Heart left ventricle (tissue), 16 donors: ENCODE results near the gene CDK5RAP2. TPM values are rescaled to one million over a fixed set of nuclear protein-coding genes. Genes with fewer than 3 reads are reported as not detected.

Experiments
- ATAC-seq, 4 donors: fragments of 200-7000 bp; cut with Tn5 transposase; one replicate each; pipeline ENCODE4 v1.9.1; 2020 to 2022; ENCODE audit warnings: moderate library complexity in 4 of 4, mild to moderate bottlenecking in 3 of 4, moderate number of reproducible peaks in 1 of 4
- DNase-seq, 5 donors: peaks; one replicate each; pipeline ENCODE4 v3.0.0-alpha.2; 2020
- H3K27ac ChIP-seq, 12 donors: fragments of 200-600 bp; sonication (generic) in 4 of 12; one replicate each; pipeline versions ENCODE4 v1.5.0 to v1.8.0; 2016 to 2022; ENCODE audit warnings: mild to moderate bottlenecking in 2 of 12
- H3K27me3 ChIP-seq, 9 donors: fragments of 200-600 bp; sonication (generic) in 2 of 9; one replicate each; pipeline versions ENCODE4 v1.5.1 to v1.8.0; 2016 to 2022; ENCODE audit warnings: mild to moderate bottlenecking in 3 of 9
- H3K36me3 ChIP-seq, 9 donors: fragments of 200-600 bp; sonication (generic) in 2 of 9; one replicate each; pipeline versions ENCODE4 v1.5.0 to v1.8.0; 2018 to 2022; ENCODE audit warnings: mild to moderate bottlenecking in 2 of 9
- H3K4me1 ChIP-seq, 12 donors: fragments of 200-600 bp; sonication (generic) in 4 of 12; one replicate each; pipeline versions ENCODE4 v1.5.0 to v1.8.0; 2016 to 2022; ENCODE audit warnings: mild to moderate bottlenecking in 3 of 12
- H3K4me3 ChIP-seq, 12 donors: fragments of 200-600 bp; sonication (generic) in 4 of 12; one replicate each; pipeline versions ENCODE4 v1.5.0 to v1.8.0; 2017 to 2022; ENCODE audit warnings: mild to moderate bottlenecking in 9 of 12, moderate library complexity in 4 of 12
- H3K9me3 ChIP-seq, 12 donors: fragments of 200-600 bp; sonication (generic) in 4 of 12; one replicate each; pipeline versions ENCODE4 v1.5.0 to v1.8.0; 2016 to 2022; ENCODE audit warnings: mild to moderate bottlenecking in 1 of 12
- CTCF ChIP-seq, 12 donors: fragments of 200-600 bp; sonication (generic) in 4 of 12; IDR thresholded peaks; one replicate each; pipeline versions ENCODE4 v1.5.0 to v1.8.0; 2018 to 2022; ENCODE audit warnings: antibody characterized with exemption in 12 of 12, mild to moderate bottlenecking in 5 of 12
- POLR2A ChIP-seq, 2 donors: fragments of 450-650 bp; IDR thresholded peaks; one replicate each; pipeline ENCODE4 v1.6.1; 2017; ENCODE audit warnings: antibody characterized with exemption in 2 of 2, mild to moderate bottlenecking in 2 of 2, moderate library complexity in 2 of 2
- WGBS, 4 donors: extraction: QIAGEN DNeasy Blood & Tissue Kit in 2 of 4; methylation state at CpG; one replicate each; pipeline versions ENCODE4 v1.1.5 to v1.1.7; 2013 to 2018; 5-methylcytosine and 5-hydroxymethylcytosine counted together
- intact Hi-C, 10 donors: fragments of 100-400 bp; cut with DNase I; formaldehyde crosslinking; loops; one replicate each; pipeline versions ENCODE4 v1.11.1 to v1.14.2; 2022
- polyA plus RNA-seq, 2 donors: library from polyadenylated mRNA; stranded (reverse); fragments of 200-250 nt; gene quantifications; one replicate each; pipeline ENCODE4 v1.2.3, GENCODE V29; 2013
- total RNA-seq, 9 donors: library from RNA; depleted of rRNA in 2 of 9; stranded (reverse); fragments of >200 nt in 2 of 9; fragmentation: NEBNext Ultra II Directional in 3 of 9; extraction: Animal tissue kit (Norgen Biotek cat#: 25700) in 3 of 9; gene quantifications; one replicate each; pipeline versions ENCODE4 v1.1.0 to v1.2.4, GENCODE V29; 2016 to 2023
- donor health status: ischemic (EF 13 %, LVEDD 7.1; RV severe dilation, severe dysfunction).
- donor health status: healthy with polysubstance abuse.
- donor health status: DM: no; HTN: yes; CAD: no.
- donor health status: DM: no; HTN: no; CAD: no.
- donor health status: ischemic (EF 25% LVEDD 6.9; RV normal size, moderate dysfunction).
- donor health status: ischemic (EF 25% LVEDD 5.7; RV mildly dilated, moderate dysfunction).
- donor health status: healthy.
- donor health status: DM: yes; HTN: yes; CAD: no.
- donor health status: ischemic (EF 35%, LVEDD 5.7; RV mildly dilated, moderate dysfunction).
- donor health status: nonischemic (EF 11% LVEDD 7.7; RV severe dilation, severe dysfunction).
- donor health status: DM: yes; HTN: yes; CAD: no.
- donor health status: PGD.
- donor health status: ischemic (EF 29% LVEDD 5.4; RV normal size, mild dysfunction).
- donor health status: nonischemic (EF 23%, LVEDD 6.1; RV moderate dilation, normal function).

The CDK5RAP2 gene
- total and polyA plus RNA-seq, 11 donors: 26.1 to 114 (median 53.1) TPM

GRCh38 chr9:120434532-120434931 lies 145.4 kb downstream of the CDK5RAP2 start:
- DNase-seq (peak in 3 of 5 donors; percentile 17 to 67 (median 63)), ATAC-seq (peak in 3 of 4 donors; percentile 69 to 76 (median 75))
- H3K4me1 ChIP-seq: peaks cover 0 to 55% (median 4%) of the 10 kb centered on the region in 12 donors
- no peaks in the 10 kb centered on the region for H3K27me3 ChIP-seq
- TF ChIP-seq POLR2A (IDR thresholded peaks at IDR 0.05) (no peak), CTCF (IDR thresholded peaks at IDR 0.05) (no peak)
- WGBS, 4 donors: 66 to 75% (median 74%) methylated on average over 6 of the region's 6 CpGs
- H3K36me3 ChIP-seq: peaks cover 0 to 48% (median 26%) of the 10 kb centered on the region in 9 donors
- intact Hi-C loops: no loop called here
- H3K9me3 ChIP-seq: peaks cover 0 to 4% (median 0%) of the 10 kb centered on the region in 12 donors
- peak overlapping the region in 2 of 12 donors; percentile 22 to 30 for H3K27ac ChIP-seq
- no peak overlapping the region for H3K4me3 ChIP-seq

- TF ChIP-seq POLR2A (IDR thresholded peaks at IDR 0.05) (no peak), CTCF (IDR thresholded peaks at IDR 0.05) (no peak)
- Histone ChIP-seq H3K9me3 (peaks cover 0 to 4% (median 0%) of the 10 kb centered on the region in 12 donors), H3K4me1 (peaks cover 0 to 55% (median 4%) of the 10 kb centered on the region in 12 donors), H3K4me3 (no peak overlapping the region), H3K36me3 (peaks cover 0 to 40% (median 18%) of the 10 kb centered on the region in 9 donors), H3K27me3 (no peaks in the 10 kb centered on the region), H3K27ac (no peak overlapping the region)
- intact Hi-C loops: no loop called here
- ATAC-seq (no peak), DNase-seq (no peak)
- 95 to 96% (median 96%) methylated on average over 4 of the region's 4 CpGs for WGBS, 4 donors
Measured at GRCh38 chr9:120433701-120434100, 146.3 kb downstream of the CDK5RAP2 start.

GRCh38 chr9:120432600-120432999 lies 147.4 kb downstream of the CDK5RAP2 start:
- DNase-seq: no peak
- Histone ChIP-seq H3K27me3 (no peaks in the 10 kb centered on the region), H3K4me3 (no peak overlapping the region), H3K27ac (no peak overlapping the region), H3K9me3 (peaks cover 0 to 4% (median 0%) of the 10 kb centered on the region in 12 donors), H3K4me1 (peaks cover 0 to 46% (median 3%) of the 10 kb centered on the region in 12 donors), H3K36me3 (peaks cover 0 to 30% (median 13%) of the 10 kb centered on the region in 9 donors)
- no peak for ATAC-seq
- intact Hi-C loops: no loop called here
- no peak for TF ChIP-seq CTCF (IDR thresholded peaks at IDR 0.05)
- no peak for TF ChIP-seq POLR2A (IDR thresholded peaks at IDR 0.05)
- WGBS, 4 donors: 90 to 99% (median 97%) methylated on average over 3 of the region's 3 CpGs

GRCh38 chr9:120431268-120431667 lies 148.7 kb downstream of the CDK5RAP2 start:
- DNase-seq: no peak
- no peak overlapping the region for H3K4me3 ChIP-seq
- ATAC-seq: no peak
- WGBS, 4 donors: 73 to 82% (median 79%) methylated on average over 2 of the region's 2 CpGs
- H3K9me3 ChIP-seq: peaks cover 0 to 4% (median 0%) of the 10 kb centered on the region in 12 donors
- peaks cover 0 to 25% (median 9%) of the 10 kb centered on the region in 9 donors for H3K36me3 ChIP-seq
- H3K4me1 ChIP-seq: peaks cover 0 to 33% (median 2%) of the 10 kb centered on the region in 12 donors
- H3K27me3 ChIP-seq: no peaks in the 10 kb centered on the region
- no peak for TF ChIP-seq CTCF (IDR thresholded peaks at IDR 0.05)
- no peak for TF ChIP-seq POLR2A (IDR thresholded peaks at IDR 0.05)
- H3K27ac ChIP-seq: no peak overlapping the region
- intact Hi-C loops: no loop called here
